HEK293T (cell line): Measurements from ENCODE around the gene SAXO1.

Experiments
- CTCF ChIA-PET: fragments of 350-600 bp; formaldehyde crosslinking; extraction: SDS; loops from one replicate; lab custom pipeline; 2021; ENCODE audit warnings: antibody characterized with exemption, inconsistent platforms; lab: Yijun Ruan, JAX
- POLR2A ChIA-PET: fragments of 350-600 bp; formaldehyde crosslinking; extraction: SDS; loops from one replicate; lab custom pipeline; 2020; ENCODE audit warnings: antibody characterized with exemption, inconsistent platforms; lab: Yijun Ruan, JAX
- DNase-seq: peaks from one replicate; pipeline ENCODE4 v3.0.0; 2012; ENCODE audit warnings: mixed read lengths; ENCODE audit errors: extremely low spot score
- ARNT ChIP-seq: fragments of 450-650 bp; IDR thresholded peaks from 2 replicates; pipeline ENCODE4 v1.6.1; 2017; ENCODE audit warnings: mild to moderate bottlenecking
- BHLHE40 ChIP-seq: fragments of 450-650 bp; IDR thresholded peaks from 2 replicates; pipeline ENCODE4 v1.6.1; 2016; ENCODE audit warnings: mild to moderate bottlenecking, moderate library complexity, borderline replicate concordance
- CTBP1 ChIP-seq: fragments of 450-650 bp; IDR thresholded peaks from 2 replicates; pipeline ENCODE4 v1.6.1; 2016; ENCODE audit warnings: borderline replicate concordance
- ELF4 ChIP-seq: fragments of 450-650 bp; IDR thresholded peaks from 2 replicates; pipeline ENCODE4 v1.6.1; 2017; ENCODE audit warnings: antibody characterized with exemption
- FOXA1 ChIP-seq: fragments of 450-650 bp; IDR thresholded peaks from 2 replicates; pipeline ENCODE4 v1.6.1; 2016; ENCODE audit warnings: mild to moderate bottlenecking
- FOXK2 ChIP-seq: fragments of 450-650 bp; IDR thresholded peaks from 2 replicates; pipeline ENCODE4 v1.6.1; 2016; ENCODE audit warnings: mild to moderate bottlenecking
- FOXM1 ChIP-seq: fragments of 450-650 bp; IDR thresholded peaks from 2 replicates; pipeline ENCODE4 v1.6.1; 2017; ENCODE audit warnings: mild to moderate bottlenecking, borderline replicate concordance
- HDGF ChIP-seq: fragments of 450-650 bp; IDR thresholded peaks from 2 replicates; pipeline ENCODE4 v1.6.1; 2017; ENCODE audit warnings: antibody characterized with exemption, borderline replicate concordance
- L3MBTL2 ChIP-seq: fragments of 450-650 bp; conservative IDR thresholded peaks from 2 replicates; pipeline ENCODE4 v1.6.1; 2016; ENCODE audit warnings: mild to moderate bottlenecking
- LEF1 ChIP-seq: fragments of 450-650 bp; IDR thresholded peaks from 2 replicates; pipeline ENCODE4 v1.6.1; 2017; ENCODE audit warnings: mild to moderate bottlenecking, borderline replicate concordance
- NFRKB ChIP-seq: fragments of 450-650 bp; IDR thresholded peaks from 2 replicates; pipeline ENCODE4 v1.6.1; 2016; ENCODE audit warnings: mild to moderate bottlenecking, moderate library complexity
- PKNOX1 ChIP-seq: fragments of 450-650 bp; IDR thresholded peaks from 2 replicates; pipeline ENCODE4 v1.6.1; 2016
- SP1 ChIP-seq: fragments of 450-650 bp; IDR thresholded peaks from 2 replicates; pipeline ENCODE4 v1.6.1; 2017
- SUZ12 ChIP-seq: fragments of 450-650 bp; IDR thresholded peaks from 2 replicates; pipeline ENCODE4 v1.6.1; 2016; ENCODE audit warnings: mild to moderate bottlenecking
- TARDBP ChIP-seq: fragments of 450-650 bp; IDR thresholded peaks from 2 replicates; pipeline ENCODE4 v1.6.1; 2016
- ZNF384 ChIP-seq: fragments of 450-650 bp; IDR thresholded peaks from 2 replicates; pipeline ENCODE4 v1.6.1; 2016

The SAXO1 gene

GRCh38 chr9:18887546-18887945, 145.5 kb downstream of the SAXO1 start:
- CTCF ChIA-PET, result no interaction called here
- TF ChIP-seq ARNT (no peak), CTBP1 (no peak), NFRKB (no peak), PKNOX1 (no peak), FOXA1 (no peak), ELF4 (no peak), LEF1 (no peak), SUZ12 (no peak), HDGF (no peak), FOXK2 (no peak), SP1 (no peak), L3MBTL2 (no peak), TARDBP (no peak), FOXM1 (no peak), BHLHE40 (no peak), ZNF384 (no peak)
- DNase-seq, result no peak
- POLR2A ChIA-PET, result no interaction called here

DNA sequence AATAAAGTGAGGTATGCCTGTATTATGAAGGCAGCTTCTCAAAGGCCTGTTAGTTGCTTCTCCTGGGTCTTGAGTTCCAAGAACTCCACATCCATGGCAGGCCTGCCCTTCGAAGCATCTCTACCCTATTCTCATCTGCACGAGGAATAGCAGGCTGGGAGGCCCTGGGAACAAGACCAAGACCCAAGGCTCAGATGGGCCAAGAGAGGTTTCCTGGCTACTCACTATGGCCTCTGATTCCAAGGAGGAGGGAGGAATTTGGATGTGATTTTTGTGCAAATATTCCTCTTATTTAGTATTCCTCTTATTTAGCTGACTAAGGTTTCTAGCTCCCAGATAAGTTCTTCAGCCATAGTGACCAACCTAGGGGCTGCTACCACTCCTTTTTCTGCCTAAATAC, 151.3 kb downstream of the SAXO1 start:
- TF ChIP-seq SP1 (no peak), ELF4 (no peak), FOXK2 (no peak), BHLHE40 (no peak), FOXA1 (no peak), ARNT (no peak), HDGF (no peak), LEF1 (no peak)
- ChIA-PET POLR2A (no interaction called here), CTCF (no interaction called here)
- DNase-seq, result no peak

DNA sequence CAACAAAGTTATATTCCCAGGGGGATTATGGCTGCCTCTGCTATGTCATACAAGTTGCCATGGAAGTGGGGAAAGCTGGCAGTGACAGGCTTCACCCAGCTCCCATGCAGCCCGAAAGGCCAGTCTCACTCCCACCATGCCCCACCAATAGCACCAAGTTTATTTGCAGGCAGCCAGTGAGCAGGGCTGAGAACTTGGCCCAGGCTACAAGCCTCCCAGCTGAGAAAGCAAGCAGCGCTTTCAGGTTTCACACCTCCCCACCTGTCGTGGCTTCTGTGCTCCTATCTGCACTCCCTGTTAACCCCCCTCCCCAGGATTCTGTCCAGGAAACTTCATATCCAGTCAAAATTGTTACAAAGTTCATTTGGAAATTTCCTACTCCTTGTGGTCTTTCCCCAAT, 155.0 kb downstream of the SAXO1 start:
- ChIA-PET POLR2A (no interaction called here), CTCF (no interaction called here)
- TF ChIP-seq L3MBTL2 (no peak), NFRKB (no peak), ELF4 (no peak), ARNT (no peak), LEF1 (no peak), ZNF384 (no peak), FOXK2 (no peak), FOXM1 (no peak), HDGF (no peak), TARDBP (no peak), SUZ12 (no peak), PKNOX1 (no peak), BHLHE40 (no peak), FOXA1 (no peak), CTBP1 (no peak), SP1 (no peak)
- no peak for DNase-seq
